ENCODE measurements around the gene PDZK1IP1.

PDZK1IP1 gene, protein sequence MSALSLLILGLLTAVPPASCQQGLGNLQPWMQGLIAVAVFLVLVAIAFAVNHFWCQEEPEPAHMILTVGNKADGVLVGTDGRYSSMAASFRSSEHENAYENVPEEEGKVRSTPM

DNA sequence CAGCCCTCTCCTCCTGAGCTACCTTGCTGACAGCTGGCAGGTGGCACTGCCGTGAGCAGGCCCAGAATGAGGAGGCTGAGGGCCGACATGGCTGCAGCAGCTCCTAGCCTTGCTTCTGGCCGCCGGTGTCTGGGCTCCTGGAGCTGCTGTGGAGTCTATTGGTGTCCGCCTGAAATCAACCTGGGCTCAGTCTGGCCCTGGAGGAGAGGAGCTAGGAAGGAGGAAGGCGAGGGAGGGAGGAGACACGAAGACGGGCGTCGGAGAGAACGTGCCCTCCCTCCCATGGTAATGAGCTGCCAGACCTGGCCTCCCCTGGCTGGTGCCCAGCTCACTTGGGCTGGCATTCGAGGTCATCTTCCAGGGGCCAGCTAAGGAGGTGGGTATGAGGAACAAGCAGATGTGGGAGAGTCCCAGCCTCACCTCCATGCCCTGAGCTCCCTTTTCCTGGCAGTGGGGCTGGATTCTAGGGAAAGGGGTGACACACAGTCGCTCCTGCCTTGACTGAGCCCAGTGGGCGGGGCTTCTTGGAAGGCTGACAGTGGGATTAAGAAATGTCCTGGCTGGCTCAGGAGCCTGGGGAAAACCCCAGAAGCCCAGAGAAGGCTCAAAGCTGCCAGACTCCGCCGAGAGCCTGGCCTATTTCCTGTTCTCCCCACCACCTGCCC is at the start of gene PDZK1IP1:
TSS of gene PDZK1IP1 (minus strand) at position 193 of the 665 bp plus-strand sequence. CDS start at position 89, 104 bp downstream.
- no peak for DNase-seq

DNA sequence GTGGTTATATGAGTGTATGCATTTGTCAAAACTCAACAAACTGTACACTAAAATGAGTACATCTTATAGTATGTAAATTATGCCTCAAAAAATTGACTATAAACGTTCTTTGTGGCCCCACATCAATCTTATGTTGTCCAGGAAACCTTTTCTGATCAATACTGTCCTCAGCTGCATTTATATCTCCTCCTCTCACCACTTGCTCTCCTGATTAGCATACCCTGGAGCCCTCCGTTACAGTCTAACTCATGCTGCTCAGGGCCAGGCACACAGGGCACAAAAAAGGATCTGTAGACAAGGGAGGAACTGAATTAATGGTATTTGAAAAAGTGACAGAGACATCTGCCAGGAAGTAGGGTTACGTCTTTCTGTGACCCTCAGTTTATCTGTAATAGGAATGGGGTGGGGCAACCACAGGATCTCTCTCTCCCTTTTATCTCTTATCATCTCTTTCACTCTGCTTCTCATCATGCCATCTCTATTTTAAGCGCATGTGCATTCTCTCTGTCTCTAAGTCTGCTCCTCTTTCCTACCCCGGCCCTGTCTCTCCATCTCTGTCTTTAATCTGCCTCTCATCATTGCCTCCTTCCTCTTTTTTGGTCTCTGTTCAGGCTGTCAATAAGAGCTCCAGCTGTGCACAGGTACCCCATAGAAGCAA is 49.2 kb upstream of the PDZK1IP1 start:
- DNase-seq: no peak

DNA sequence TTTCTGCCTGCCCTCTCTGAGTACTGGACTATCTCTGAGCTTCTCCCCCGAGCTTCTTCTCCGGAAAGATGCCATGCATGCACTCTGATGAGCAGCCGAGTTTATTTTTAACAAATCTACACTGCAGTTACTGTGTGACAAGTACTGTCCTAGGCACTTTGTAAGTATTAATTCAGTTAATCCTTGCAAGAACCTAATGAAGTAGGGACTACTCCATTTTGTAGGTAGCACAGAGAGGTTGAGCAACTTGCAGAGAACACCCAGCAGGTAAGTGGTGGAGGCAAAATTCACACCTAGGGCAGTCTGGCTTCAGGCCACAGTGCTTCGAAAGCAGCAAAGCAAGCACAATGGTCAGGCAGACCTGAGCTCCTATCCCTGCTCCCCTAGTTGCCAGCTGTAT is 46.0 kb upstream of the PDZK1IP1 start:
- DNase-seq: no peak

DNA sequence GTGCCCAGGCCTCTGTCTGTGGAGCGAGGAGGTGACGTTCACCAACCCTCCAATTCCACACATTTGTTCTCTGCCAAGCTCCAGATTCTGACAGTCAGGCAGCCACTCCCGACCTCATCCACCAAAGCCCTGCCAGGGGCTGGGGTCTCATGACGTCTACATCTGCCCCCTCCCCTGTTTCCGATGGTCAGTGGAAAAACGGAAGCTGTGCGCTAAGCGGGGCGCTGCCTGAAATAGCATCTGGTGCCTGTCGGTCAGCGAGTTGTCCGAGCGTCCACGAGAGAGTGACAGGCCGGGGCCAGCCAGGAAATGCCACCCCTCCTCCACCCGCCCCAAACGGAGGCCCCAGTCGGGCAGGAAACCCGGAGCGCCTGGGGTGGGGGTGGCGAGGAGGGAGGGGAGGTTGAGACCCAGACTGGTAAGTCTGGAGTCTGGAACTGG is 45.4 kb upstream of the PDZK1IP1 start:
- DNase-seq: no peak

DNA sequence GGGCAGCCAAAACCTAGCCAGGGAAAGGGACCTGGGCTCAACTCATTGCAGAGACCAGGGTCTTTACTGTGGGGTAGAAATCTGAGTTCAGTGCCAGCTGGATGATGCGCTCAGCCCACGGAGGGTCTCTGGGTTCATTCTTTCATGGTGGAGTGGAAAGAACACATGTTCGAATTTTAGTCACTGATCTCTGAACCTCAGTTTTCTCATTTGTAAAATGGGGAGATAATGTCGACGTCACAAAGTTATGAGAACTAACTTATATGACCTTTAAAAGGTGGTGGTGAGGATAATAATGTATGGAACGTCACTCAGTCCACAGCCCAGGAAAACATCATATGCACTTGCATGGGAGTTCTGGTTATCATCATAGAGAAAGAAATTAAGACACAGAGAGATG is 43.4 kb upstream of the PDZK1IP1 start:
- no peak for DNase-seq

DNA sequence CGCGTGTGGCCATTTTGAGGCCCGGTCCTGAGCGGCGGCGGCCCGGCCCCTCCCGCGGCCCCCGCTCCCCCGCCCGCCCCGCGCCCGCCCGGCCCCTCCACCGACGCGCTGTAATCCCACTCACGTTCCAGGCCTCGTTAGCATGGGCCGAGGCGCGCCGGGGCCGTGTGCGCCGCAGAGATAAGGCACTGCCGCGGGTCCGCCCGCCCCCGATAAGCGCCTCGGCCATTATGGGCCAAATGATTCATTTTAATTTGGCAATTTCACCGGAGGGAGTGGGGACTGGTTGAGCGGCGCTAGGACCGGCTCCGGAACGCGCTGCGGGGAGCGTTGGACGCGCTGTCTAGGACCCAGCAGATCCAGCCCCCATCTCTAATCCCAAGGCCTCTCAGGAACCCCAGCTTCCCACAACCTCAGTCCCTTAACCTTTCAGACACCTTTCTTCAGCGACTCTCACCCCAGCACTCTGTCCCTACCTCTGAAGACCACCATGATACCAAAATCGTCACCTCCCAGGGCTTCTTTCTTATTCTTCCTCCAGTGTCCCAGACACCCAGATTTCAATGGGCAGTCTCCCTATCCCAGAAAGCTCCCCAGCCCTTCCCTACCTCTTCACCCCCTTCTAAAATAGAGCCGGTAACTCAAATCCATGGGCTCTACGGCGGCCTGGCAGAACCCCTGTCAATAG is 42.5 kb upstream of the PDZK1IP1 start, which contains the start of gene TAL1:
TSS of gene TAL1 (minus strand) at position 39 of the 688 bp plus-strand sequence. CDS start 6,337 bp downstream, outside the sequence.
- DNase-seq: no peak

DNA sequence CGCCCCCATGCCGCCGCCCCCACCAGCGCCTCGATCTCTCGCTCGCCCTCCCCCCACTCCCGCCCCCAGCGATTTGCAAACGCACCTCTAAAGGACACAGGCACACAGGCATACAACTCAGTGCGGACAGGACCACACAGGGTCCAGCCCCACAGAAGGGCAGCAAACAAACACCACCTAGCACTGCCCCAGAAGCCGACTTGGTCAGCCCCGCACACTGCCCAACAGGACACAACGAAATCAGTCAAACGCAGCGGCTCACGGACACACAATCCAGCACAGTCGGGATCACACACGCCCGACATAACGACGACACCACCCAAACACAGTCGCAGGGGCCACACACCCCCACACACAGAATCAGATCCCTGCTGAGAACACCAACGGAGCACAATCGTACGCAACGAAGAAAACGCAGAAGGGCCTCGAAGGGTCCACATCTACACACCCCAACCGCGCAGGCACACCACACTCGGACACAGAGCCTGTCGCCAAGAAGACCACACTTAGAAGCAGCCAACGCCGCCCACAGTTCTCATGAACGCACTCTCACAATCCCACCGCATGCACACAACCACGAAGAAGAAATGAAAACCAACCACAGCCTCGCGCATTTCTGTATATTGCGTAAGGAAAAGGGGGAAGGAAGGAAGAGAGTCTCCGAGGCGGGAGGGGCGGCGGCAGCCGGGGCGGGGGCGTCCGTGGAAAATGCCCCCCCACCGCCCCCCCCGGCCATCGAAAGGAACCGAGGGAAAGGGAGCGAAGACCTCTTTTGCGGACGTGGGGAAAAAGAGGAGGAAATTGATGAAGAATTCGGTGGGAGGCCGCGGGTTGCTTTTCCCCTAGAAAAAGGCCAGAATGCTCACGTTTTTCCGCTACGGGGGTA is 41.7 kb upstream of the PDZK1IP1 start:
- DNase-seq: peak; percentile 25 to 48

DNA sequence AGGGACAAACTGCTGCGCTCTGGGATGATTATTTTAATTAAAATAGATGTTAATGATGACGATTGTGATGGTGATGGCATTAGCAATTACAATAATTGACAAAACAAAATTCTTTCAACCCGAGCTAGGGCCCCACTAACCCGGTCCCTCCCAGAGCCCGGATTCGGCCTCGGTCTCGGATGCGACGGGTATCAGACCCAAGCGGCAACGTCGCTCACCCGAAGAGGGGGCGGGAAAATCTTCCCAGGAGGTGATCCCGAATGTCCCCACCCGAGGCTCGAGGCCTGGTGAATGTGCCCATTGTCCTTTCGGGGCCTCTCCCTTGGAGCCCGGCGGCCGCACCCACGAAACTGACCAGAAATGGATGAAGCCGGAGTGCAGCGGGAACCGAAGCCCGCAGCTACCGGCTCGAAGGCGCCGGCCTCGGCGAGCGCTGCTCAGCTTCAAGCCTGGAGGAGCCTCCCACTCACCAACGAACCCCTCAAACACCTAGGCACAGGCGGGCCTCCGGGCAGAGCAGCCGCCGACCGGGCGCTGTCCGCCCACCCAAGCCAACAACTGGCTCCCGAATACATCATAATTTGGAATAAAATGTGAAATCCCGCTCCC is 41.0 kb upstream of the PDZK1IP1 start:
- no peak for DNase-seq

DNA sequence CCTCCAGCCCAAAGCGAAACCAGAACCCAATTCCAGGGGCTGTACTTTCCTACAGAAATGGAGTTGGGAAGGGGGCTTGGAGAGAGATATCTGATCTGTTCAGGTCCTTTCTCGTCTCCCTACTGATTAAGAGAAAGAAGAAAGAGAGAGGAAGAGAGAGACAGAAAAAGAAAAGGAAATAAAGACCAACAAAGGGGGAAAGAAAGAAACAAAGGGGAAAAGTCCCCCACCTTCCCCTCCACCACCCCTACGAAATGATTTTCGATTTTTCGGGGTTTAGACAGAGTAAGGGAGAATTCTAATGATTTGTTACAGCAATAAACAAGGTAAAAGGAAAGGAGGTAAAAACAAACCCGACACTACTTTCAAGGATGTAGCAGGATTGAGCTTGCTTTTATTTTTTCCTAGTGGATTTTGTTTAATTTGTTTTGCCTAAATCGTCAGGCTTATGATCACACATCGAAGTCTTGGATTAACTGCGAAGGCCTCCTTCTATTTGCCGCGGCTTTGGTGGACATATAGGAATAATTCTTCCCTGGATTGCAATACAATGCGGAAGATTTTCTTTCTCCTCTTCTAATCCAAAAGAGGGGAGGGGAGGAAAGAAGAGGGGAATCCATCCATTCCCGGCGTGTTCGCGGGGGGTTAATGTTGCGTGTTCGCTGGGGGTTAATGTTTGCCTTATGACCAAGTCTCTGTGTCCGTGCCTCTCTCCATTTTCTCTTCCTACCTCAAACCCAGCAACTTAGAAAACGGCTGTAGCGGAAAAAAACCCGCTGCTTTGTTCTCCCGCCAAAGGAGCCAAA is 40.3 kb upstream of the PDZK1IP1 start:
- no peak for DNase-seq

DNA sequence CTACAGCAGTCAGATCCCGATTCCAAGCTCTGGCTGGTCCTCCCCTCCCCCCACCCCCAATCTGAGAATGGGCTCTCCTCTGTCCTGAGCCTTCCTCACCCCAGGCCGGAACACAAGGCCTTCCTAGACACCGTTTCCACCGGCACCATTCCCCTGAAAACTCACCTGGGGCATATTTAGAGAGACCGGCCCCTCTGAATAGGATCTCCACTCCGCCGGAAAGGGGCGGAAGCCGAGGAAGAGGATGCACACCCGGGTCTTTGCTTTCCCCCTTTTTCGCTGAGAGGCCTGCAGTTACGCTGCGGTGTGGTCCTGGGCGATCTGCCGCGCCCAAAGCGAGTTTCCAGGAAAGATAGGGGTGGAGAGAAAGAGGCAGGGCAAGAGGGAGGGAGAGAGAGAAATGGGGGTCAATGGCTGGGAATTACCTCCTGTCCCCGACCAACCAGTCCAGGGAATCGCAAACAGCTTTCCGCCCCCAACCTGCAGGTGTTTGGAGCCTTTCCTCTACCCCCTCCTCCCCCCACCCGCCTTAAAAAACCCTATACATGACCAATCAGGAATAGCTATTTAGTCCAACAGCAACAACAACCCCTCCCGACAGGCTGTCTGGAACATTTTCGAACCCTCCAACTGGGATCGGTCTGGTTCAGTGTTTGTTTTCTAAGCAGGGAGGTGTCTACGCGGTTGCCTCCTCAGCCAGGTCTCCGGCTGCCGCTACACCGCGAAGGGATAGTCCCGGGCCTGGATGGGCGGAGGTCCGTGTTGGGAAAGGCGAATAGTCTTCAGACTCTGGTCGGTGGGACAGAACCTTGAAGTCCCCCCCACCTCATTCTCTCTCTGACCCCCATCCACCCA is 39.4 kb upstream of the PDZK1IP1 start:
- no peak for DNase-seq

DNA sequence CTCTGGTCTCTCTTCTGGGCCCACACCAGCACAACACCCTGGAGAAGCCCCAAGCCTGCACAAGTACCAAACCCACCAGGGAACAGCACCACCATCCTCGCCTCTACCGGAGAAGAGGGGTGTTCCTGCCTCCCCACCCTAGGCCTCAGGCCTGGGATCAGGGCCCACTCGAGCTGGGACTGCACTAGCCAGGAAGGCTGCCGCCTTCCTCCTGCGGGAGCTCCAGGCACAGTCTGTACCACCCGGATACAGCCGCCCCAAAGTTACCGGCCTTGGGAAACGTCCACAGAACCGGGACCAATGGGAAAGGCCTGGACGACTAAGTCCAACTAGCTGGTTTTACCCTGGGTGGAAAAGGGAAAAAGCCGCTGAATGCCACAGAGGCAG is 38.8 kb upstream of the PDZK1IP1 start:
- DNase-seq: no peak

DNA sequence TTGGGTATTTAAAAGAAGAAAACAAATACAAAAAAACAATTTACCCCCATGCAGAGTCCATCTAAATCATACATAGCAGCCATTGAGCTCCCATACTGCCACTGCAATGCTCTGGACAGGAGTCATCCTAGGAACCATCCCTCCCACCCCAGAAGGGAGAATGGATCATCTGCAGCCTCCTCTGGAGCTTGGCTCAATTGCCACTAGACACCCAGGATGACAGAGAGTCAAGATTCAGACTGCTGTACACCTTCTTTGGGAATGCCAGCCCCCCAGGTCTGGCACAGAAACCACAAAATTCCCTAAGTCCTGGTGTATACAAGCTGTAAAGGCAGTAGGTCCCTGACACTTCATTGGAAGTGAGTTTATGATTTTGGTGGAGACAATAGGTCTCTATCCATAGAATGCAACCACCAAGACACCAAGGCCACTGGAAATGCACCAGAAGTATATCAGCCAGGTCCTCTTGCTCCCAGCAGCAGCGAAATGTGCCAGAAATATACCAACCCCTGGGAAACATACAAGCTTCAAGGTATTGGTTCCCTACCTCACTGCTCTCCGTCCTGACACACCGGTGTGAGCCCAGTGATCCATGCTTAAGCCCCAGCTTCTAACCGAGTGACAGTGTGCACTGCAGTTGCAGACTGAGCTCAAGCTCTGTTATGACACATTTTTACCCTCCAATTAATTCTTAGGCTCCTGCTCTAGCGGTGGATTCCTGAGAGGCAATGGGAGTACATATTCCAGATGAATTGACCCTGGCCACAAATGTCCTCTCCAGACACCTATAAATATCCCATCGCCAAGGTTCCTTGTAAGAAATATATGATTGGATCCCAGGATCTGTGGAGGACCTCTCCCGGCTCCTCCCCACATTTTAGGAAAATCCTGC is 37.8 kb upstream of the PDZK1IP1 start:
- no peak for DNase-seq

DNA sequence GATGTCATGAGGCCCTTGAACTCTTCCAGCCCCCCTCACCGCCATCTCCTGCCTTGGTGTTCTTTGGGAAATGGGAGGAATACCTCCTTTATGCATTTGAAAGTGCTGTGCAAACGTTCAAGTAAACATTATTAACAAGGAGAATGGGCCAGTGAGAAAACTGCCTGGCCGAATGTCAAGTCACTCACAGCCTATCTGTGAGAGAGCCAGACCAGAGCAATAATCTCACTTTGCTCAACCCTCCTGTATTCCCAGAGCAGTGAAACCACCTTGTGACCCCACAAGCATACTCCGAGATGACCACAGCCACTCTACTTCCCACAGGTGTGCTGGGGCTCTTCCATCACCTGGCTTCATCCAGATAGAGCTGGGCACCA is 37.0 kb upstream of the PDZK1IP1 start:
- no peak for DNase-seq

DNA sequence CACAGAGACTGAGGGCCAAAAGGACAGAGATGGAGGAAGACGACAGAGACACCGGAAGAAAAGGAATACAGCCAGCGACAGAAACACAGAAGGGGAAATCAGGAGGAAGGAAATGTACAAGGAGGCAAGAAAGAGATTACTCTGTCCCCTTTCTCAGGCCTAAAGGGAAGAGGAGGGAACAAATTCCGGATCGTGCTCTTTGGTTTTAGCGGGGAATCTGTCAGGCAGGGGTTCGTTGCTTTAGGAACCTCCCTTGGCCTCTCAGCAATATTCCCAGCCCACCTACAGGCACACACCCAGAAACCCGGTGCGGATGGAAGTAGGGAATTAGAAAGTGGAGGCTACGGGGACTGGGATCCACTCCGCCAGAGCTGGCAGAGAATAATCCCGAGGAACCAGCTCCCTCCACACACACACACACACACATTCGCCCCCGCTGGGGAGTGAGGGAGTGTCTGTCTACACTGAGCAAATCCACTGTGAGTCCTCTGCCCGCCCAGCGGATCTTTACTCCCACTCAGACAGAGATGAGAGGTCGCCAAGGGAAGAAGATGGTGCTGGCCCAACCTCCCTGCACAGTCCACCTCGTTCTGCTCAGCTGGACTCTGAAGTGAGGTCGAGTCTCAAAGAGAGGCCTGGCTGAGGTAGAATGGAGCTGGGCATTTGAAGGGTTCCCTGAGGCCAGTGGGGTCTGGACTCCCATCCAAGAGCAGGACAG is 36.4 kb upstream of the PDZK1IP1 start:
- DNase-seq: no peak

DNA sequence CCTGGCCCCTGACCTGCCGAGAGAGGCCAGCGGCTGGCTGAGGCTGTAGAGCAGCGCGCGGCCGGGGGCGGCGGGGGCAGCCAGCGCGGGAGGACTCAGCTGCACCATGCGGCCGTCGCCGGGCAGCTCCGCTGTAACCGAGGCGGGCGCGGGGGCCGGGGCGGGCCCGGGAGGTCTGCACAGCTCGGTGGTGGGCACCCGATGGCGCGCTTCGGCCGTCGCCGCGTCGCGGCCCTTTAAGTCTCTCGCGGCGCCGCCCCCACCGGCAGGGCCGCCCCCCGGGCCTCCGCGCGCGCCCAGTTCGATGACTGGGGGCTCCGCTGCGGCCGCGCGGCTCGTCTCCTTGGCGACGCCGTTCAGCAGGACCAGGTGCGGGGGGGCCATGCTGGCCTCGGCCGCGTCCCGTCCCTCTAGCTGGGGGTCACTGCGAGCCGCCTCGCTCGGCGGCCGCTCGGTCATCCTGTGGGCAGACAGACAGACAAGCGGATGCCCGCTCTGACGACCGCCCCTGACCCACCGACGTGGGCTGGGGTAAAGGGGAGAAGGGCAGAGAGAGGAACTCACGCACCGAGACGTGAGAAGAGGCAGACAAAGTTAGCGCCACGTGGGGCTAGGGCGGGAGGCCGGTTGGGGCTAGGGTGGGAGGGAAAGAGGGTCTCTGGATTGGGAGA is 35.7 kb upstream of the PDZK1IP1 start:
- DNase-seq: no peak

DNA sequence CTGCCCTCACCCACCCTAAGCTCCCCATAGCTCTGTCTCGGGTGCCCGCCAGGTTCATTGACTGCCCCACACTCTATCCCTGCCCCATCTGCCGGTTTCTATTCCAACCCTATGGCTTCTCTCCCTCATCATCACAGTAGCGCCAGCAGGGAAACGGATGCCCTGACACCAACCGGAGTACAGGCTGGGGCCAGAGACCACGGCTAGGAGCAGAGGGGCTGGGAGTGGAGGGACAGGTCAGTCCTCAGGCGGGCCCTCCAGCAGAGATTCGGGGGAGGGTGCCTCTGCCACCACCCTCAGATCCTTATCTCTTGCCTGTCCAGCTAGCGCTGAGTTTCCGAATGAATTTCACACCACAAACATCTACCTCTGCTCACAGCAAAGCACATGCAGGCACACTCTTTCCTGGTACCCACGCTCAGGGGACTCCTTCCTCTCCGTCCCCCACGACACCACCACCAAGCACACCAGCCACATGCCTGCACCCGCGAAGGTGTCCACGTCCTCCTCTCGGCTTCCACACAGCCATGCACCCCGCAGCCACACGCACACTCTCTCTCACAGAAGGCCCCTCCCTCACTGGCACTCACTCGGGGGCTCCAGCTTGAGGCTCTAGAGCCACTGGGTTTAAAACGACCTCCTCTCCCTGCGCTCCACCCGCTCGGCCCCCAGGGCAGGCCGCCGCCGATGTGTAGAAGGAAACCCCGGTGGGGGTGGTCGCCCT is 35.0 kb upstream of the PDZK1IP1 start:
- DNase-seq: no peak

Data from CD4-positive, alpha-beta T cell treated with Interleukin-4 for 1 hour (primary cell).